ENCODE results near the gene PLSCR3.

PLSCR3 gene

GRCh38 chr17:7426203-7426863 lies 32.0 kb upstream of the PLSCR3 start:
- no peak for DNase-seq

GRCh38 chr17:7425756-7426155 lies 31.4 kb upstream of the PLSCR3 start:
- no peak for DNase-seq

GRCh38 chr17:7425316-7425715 lies 31.0 kb upstream of the PLSCR3 start, which contains the start of gene SPEM2:
Gene SPEM2, plus strand, starts transcription at chr17:7425616. Its CDS starts 73 bp downstream, at chr17:7425689.
- no peak for DNase-seq

- no peak for DNase-seq
These were observed 29.4 kb upstream of the PLSCR3 start for GRCh38 chr17:7423679-7424078.

GRCh38 chr17:7421186-7421585 lies 26.9 kb upstream of the PLSCR3 start:
- DNase-seq = no peak

- no peak for DNase-seq
These were observed 25.7 kb upstream of the PLSCR3 start, which contains the start of gene SPEM1 for GRCh38 chr17:7419819-7420610. Gene SPEM1, plus strand, starts transcription at chr17:7420324. Its CDS starts 61 bp downstream, at chr17:7420385.

GRCh38 chr17:7418472-7419152 lies 24.3 kb upstream of the PLSCR3 start:
- DNase-seq = no peak

- DNase-seq = no peak
These were observed 22.8 kb upstream of the PLSCR3 start for GRCh38 chr17:7417056-7417655.

GRCh38 chr17:7416323-7416722 lies 22.0 kb upstream of the PLSCR3 start:
- no peak for DNase-seq

GRCh38 chr17:7415784-7416183 lies 21.5 kb upstream of the PLSCR3 start:
- no peak for DNase-seq

GRCh38 chr17:7414837-7415236 lies 20.5 kb upstream of the PLSCR3 start:
- no peak for DNase-seq

GRCh38 chr17:7413346-7413985 lies 19.1 kb upstream of the PLSCR3 start:
- no peak for DNase-seq

GRCh38 chr17:7411427-7411750 lies 17.1 kb upstream of the PLSCR3 start:
- no peak for DNase-seq

- DNase-seq = no peak
These were observed 16.5 kb upstream of the PLSCR3 start for GRCh38 chr17:7410634-7411426.

- no peak for DNase-seq
These were observed 15.4 kb upstream of the PLSCR3 start for GRCh38 chr17:7409716-7410115.

- no peak for DNase-seq
These were observed 14.5 kb upstream of the PLSCR3 start for GRCh38 chr17:7408863-7409262.

- DNase-seq = no peak
These were observed 14.0 kb upstream of the PLSCR3 start for GRCh38 chr17:7408252-7408727.

- no peak for DNase-seq
These were observed 13.3 kb upstream of the PLSCR3 start, which contains the start of gene NLGN2 for GRCh38 chr17:7407485-7408251. Gene NLGN2, plus strand, starts transcription at chr17:7407845. Its CDS starts 411 bp downstream, at chr17:7408256.

- no peak for DNase-seq
These were observed 12.8 kb upstream of the PLSCR3 start for GRCh38 chr17:7407082-7407481.

GRCh38 chr17:7406235-7406825 lies 12.0 kb upstream of the PLSCR3 start:
- no peak for DNase-seq
